ENCODE measurements around the gene RPL37.
"Not testable (repeated sequence)": the region's sequence is repeated elsewhere in the genome, so short reads cannot be mapped to it uniquely, and the experiment has no call there.

RPL37 gene

GRCh38 chr5:40834391-40834848 lies 602 bp downstream of the RPL37 start:
- peak in 1 of 56 donors; percentile 47 for DNase-seq

DNA sequence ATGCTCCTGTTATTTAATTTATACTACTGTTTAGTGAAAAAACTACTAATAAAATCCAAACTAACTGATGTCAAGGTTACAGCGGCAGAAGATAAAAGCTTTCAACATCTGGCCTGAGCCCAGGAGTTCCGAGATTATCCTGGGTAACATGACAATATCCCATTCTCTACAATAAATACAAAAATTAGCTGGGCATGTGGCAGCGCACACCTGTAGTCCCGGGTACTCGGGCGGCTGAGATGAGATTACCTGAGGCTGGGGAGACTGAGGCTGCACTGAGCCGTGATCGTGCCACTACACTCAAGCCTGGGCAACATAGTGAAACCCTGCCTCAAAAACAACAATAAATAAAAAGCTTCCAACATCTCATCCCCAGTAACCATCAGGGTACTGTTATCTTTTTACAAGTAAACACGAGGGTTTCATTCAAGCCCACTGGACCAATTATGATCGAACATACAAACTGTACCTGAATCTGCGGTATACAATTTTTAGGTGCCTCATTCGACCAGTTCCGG lies 1.3 kb downstream of the RPL37 start:
- DNase-seq: no peak

- no peak for DNase-seq
Measured at GRCh38 chr5:40832345-40832744, 2.7 kb downstream of the RPL37 start.

- DNase-seq: no peak
Measured at GRCh38 chr5:40831346-40832210, 3.4 kb downstream of the RPL37 start.

DNA sequence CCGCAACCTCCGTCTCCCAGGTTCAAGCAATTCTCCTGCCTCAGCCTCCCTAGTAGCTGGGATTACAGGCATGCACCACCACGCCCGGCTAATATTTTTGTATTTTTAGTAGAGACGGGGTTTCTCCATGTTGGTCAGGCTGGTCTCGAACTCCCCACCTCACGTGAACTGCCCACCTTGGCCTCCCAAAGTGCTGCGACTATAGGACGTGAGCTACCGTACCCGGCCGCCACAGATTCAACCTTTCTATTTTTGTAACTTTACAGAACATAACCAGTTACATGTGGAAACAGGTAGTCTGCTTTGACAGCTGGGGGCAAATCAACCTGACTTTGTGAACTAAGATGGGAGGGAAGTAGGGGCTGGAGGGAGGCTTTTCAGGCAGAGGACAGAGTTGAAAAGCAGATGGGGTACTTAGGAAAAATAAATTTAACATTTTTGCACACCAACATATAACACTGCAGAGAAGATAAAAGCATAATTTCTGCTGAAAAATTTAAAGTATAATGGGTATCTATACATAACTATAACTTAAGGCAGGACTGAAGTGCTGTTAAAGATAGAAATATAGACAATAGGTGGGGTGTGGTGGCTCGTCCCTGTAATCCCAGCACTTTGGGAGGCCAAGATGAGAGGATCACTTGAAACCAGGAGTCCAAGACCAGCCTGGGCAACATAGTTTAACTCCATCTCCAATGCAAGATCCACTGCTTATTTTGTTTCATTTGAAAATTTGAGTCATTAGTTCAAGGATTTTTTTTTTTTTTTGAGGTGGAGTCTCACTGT lies 5.1 kb downstream of the RPL37 start:
- no peak for DNase-seq

GRCh38 chr5:40828690-40829661 lies 6.0 kb downstream of the RPL37 start:
- DNase-seq: no peak

DNA sequence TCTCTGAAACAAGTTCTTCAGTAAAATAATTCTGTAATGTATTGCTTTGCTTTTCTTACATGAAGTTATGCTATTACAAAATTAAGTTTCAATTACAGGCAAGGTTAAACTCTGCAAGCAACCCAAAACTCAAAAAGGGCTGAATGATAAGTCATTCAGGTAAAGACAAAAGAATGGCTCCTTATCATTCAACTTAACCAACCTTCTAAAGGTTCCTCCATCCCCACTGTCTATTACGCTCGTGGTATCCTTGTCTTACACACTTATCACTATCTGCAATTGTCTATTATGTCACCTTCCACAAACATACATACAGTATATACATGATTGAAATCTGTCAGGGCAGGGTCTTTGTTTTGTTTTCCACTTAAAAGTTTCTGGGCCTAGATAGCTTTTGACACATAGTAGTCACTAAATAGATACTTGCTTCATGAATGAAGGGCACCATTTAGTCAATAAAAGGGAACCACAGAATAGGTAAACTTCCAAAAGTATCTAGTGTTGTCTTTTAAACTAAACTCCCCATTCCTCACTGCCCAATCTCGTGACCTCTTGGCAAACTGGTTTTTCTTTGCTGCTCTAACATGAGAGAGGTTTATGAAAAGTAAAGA lies 6.9 kb downstream of the RPL37 start:
- DNase-seq: no peak

GRCh38 chr5:40827188-40827977 lies 7.6 kb downstream of the RPL37 start:
- DNase-seq: no peak

GRCh38 chr5:40826489-40827187 lies 8.4 kb downstream of the RPL37 start:
- DNase-seq: no peak

DNA sequence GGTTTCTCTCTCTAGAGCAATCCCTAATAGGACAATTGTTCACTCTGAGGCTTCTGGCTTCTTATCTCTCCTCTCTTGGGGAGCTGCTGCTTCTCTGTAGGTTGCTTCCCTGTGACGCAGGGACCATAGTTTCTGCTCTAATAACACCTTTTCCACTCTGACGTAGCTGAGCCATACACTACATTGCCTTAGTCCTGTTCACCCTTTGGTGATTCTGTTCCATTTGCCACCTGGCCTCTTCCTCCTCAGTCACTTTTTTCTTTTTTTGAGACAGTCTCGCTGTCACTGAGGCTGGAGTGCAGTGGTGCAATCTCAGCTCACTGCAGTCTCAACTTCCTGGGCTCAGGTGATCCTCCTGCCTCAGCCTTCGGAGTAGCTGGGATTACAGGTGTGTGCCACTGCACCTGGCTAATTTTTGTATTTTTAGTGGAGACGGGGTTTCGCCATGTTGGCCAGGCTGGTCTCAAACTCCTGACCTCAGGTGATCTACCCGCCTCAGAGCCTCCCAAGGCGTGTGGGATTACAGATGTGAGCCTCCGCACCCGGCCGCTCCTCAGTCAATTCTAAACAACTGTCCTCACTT lies 9.5 kb downstream of the RPL37 start:
- DNase-seq: not testable (repeated sequence)

GRCh38 chr5:40823459-40823858 lies 11.6 kb downstream of the RPL37 start:
- no peak for DNase-seq

DNA sequence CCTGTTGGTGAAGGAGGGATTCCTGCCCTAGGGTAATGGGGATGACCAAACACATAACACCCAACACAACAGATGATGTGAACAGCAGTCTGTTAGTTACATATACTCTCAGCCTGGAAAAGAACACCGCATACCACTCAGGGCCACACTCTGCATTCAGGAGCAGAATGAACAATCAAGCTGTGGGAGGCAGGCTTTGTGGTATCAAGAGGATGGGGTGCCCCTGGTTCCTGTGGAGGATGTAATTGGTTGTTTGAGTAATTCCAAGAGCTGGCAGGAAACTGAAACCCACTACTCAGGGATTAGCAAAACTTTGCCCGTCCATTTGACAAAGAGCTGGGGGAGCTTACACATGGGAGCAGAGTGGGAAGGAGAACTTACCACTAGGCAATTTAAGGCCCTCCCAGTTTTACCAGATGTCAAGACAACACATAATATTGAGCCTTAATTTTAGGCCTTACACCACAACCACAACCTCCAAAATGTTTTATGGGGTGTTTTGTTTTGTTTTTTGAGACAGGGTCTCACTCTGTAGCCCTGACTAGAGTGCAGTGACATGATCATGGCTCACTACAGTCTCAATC lies 21.2 kb downstream of the RPL37 start:
- no peak for DNase-seq

DNA sequence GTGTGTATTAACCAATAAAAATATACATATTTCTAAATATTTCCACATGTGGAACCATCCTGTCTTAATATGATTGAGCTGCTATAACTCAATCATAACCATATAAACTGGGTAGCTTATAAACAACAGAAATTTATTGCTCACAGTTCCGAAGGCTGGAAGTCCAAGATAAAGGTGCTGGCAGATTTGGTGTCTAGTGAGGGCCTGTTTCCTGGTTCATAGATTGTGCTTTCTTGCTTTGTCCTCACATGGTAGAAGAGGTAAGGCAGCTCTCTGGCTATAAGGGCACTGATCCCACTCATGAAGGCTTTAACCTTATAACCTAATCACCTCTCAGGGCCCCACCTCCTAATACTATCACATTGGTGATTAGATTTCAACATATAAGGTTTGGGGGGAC lies 22.9 kb downstream of the RPL37 start:
- DNase-seq: no peak

DNA sequence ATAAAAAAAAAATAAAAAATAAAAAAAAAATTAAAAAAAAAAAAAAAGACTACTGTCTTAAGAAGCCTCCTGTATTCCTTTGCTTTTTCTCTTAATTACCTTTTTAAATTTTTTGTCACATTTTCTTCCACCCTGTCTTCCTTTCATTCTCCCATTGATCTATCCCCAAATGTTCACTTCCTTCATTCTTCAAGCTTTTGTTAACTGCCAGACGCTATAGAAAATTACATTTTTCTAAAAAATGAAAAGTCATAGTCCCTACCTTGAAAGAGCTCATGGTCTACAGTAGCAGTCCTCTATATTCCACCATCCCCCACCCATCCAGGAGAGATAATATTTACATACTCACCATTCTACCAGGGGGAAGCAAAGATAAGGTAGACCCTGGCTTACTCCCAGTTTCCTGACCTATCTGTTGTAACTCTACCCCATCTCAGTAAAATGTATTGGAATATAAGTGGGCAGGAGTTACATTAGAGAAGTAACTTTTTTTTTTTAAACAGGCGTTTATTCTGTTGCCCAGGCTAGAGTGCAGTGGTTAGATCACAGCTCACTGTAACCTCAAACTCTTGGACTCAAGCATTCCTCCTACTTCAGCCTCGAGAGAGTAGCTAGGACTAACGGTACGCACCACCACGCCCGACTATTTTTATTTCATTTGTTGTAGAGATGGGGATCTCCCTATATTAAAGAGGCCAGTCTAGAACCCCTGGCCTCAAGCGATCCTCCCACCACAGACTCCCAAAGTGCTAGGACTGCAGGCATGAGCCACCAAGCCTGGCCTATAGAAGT lies 33.1 kb downstream of the RPL37 start:
- no peak for DNase-seq

DNA sequence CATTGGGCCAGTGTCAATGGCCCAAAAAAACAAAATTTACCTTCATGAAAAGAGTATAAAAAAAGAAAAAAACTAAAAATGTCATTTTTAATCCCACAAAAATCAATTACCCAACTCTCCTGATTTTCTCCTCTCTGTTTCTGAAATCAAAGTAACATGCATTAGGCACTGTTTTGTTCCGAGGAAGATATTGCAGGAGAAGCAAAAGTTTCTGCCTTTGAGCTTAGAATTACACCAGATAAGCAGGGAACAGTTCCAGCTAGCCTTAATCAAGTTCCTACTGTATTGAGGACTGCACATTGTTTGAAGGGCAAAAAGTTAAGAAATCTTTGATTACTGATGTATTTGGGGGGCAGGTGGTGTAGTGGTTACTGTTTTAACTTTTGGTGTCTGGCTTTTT lies 35.8 kb downstream of the RPL37 start:
- DNase-seq: no peak

DNA sequence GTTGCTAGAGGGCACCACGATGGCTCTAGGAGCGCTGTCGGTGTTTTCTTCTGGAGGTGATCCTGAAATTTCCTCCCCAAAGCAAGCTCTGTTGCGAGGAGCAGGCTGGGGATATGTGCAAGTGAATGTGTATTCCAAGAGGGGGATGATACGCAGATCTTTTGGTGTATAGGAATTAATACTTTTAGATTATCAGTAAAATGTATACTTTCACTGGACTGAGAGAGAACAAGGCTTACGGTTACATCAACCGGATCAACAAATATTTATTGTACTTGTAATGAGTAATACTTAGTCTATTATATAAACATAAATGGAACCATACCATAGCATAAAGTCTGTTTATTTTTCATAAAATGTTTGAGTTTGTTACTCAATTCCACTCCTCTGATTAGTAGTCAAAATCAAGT lies 36.2 kb downstream of the RPL37 start:
- DNase-seq: no peak

- DNase-seq: peak; percentile 35 to 94 (median 80)
Measured at GRCh38 chr5:40798012-40798800, 36.8 kb downstream of the RPL37 start, which contains the start of gene PRKAA1. Gene PRKAA1, minus strand, starts transcription at chr5:40798374. Its CDS starts 185 bp downstream, at chr5:40798189.

All from amygdala (tissue), 56 donors.